Thoracic aorta (tissue), 2 donors: ENCODE data around the gene PPP2R2D. TPM values are rescaled to one million over a fixed set of nuclear protein-coding genes. Genes with fewer than 3 reads are reported as not detected.

ENCODE experiments used
- ATAC-seq: fragments of 150-250 bp; one replicate; pipeline ENCODE4 v1.8.0; 2017; ENCODE audit warnings: low read depth; ENCODE audit not compliant: insufficient number of reproducible peaks, low FRiP score
- DNase-seq: peaks from one replicate; pipeline ENCODE4 v3.0.0-alpha.2; 2020; ENCODE audit warnings: low spot score
- H3K27ac ChIP-seq, 2 donors: fragments of 200-600 bp; sonication (generic); 1 replicate in 1 of 2; 2 replicates in 1 of 2; pipeline ENCODE4 v1.5.1; 2016; ENCODE audit warnings: mild to moderate bottlenecking in 2 of 2, moderate library complexity in 2 of 2
- H3K27me3 ChIP-seq: fragments of 200-600 bp; sonication (generic); replicated peaks from 2 replicates; pipeline ENCODE4 v1.6.0; 2016; ENCODE audit warnings: mild to moderate bottlenecking; ENCODE audit not compliant: insufficient read depth
- H3K36me3 ChIP-seq: fragments of 200-600 bp; sonication (generic); one replicate; pipeline ENCODE4 v1.5.1; 2016
- H3K4me1 ChIP-seq, 2 donors: fragments of 200-600 bp; sonication (generic); 1 replicate in 1 of 2; 2 replicates in 1 of 2; pipeline versions ENCODE4 v1.5.1 to v1.6.0; 2016; ENCODE audit warnings: low read depth in 2 of 2, mild to moderate bottlenecking in 1 of 2; ENCODE audit not compliant: control insufficient read depth in 1 of 2
- H3K4me3 ChIP-seq: fragments of 200-600 bp; sonication (generic); 2 replicates; pipeline ENCODE4 v1.5.1; 2016; ENCODE audit warnings: mild to moderate bottlenecking
- H3K9me3 ChIP-seq: fragments of 200-600 bp; sonication (generic); 2 replicates; pipeline ENCODE4 v1.5.1; 2016
- total RNA-seq, 2 donors: library from RNA; depleted of rRNA; stranded (reverse); fragments of >200 nt; gene quantifications; one replicate each; pipeline versions ENCODE4 v1.1.0 to v1.2.3, GENCODE V29; 2016
- TF ChIP-seq, protein P1 (sequence below): fragments of 200-600 bp; sonication (generic); IDR thresholded peaks from one replicate; pipeline ENCODE4 v1.5.1; 2019; ENCODE audit warnings: antibody characterized with exemption

The PPP2R2D gene
- total RNA-seq, 2 donors from 2014 or later = 23.0 to 34.1 TPM

GRCh38 chr10:131954356-131954965, 53.7 kb downstream of the PPP2R2D start:
- no peak for ATAC-seq
- TF ChIP-seq, protein P1, sequence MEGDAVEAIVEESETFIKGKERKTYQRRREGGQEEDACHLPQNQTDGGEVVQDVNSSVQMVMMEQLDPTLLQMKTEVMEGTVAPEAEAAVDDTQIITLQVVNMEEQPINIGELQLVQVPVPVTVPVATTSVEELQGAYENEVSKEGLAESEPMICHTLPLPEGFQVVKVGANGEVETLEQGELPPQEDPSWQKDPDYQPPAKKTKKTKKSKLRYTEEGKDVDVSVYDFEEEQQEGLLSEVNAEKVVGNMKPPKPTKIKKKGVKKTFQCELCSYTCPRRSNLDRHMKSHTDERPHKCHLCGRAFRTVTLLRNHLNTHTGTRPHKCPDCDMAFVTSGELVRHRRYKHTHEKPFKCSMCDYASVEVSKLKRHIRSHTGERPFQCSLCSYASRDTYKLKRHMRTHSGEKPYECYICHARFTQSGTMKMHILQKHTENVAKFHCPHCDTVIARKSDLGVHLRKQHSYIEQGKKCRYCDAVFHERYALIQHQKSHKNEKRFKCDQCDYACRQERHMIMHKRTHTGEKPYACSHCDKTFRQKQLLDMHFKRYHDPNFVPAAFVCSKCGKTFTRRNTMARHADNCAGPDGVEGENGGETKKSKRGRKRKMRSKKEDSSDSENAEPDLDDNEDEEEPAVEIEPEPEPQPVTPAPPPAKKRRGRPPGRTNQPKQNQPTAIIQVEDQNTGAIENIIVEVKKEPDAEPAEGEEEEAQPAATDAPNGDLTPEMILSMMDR = no peak
- H3K27me3 ChIP-seq = no peaks in the 10 kb centered on the region
- no peak overlapping the region for H3K27ac ChIP-seq
- peaks cover 43% of the 10 kb centered on the region for H3K36me3 ChIP-seq
- no peaks in the 10 kb centered on the region for H3K9me3 ChIP-seq
- no peak for DNase-seq
- no peak overlapping the region for H3K4me3 ChIP-seq
- H3K4me1 ChIP-seq = no peaks in the 10 kb centered on the region

DNA sequence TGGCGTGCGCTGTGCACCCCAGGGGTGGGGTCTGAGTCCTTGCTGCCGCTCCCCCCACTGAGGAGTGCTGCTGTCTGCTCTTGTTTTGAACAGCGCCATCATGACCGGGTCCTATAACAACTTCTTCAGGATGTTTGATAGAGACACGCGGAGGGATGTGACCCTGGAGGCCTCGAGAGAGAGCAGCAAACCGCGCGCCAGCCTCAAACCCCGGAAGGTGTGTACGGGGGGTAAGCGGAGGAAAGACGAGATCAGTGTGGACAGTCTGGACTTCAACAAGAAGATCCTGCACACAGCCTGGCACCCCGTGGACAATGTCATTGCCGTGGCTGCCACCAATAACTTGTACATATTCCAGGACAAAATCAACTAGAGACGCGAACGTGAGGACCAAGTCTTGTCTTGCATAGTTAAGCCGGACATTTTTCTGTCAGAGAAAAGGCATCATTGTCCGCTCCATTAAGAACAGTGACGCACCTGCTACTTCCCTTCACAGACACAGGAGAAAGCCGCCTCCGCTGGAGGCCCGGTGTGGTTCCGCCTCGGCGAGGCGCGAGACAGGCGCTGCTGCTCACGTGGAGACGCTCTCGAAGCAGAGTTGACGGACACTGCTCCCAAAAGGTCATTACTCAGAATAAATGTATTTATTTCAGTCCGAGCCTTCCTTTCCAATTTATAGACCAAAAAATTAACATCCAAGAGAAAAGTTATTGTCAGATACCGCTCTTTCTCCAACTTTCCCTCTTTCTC, 55.0 kb downstream of the PPP2R2D start:
- Histone ChIP-seq H3K4me3 (no peak overlapping the region), H3K27ac (no peak overlapping the region), H3K4me1 (no peaks in the 10 kb centered on the region), H3K9me3 (no peaks in the 10 kb centered on the region), H3K36me3 (peaks cover 43% of the 10 kb centered on the region), H3K27me3 (no peaks in the 10 kb centered on the region)
- ATAC-seq = no peak
- TF ChIP-seq, protein P1 = no peak
- no peak for DNase-seq

DNA sequence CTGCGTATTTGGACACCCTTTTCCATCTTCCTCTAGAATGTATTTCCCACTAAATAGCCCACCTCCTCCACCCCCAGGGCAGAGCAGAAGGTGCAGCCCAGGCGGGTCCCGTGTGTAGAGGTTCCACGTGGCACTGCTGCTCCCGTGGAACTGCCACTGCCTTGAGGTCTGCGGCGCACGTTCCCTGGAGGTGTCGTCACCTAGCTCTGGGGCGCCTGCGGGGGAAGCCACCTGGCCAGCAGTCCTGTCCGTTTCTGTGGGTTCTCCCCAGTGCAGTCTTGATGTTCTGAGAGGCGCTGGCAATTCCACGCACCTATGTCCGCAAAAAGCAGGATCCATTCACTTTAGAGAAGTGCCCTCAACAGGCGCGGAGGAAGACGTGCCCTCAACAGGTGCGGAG, 59.0 kb downstream of the PPP2R2D start:
- ATAC-seq (no peak), DNase-seq (no peak)
- H3K9me3 ChIP-seq = no peaks in the 10 kb centered on the region
- no peak overlapping the region for H3K27ac ChIP-seq
- TF ChIP-seq, protein P1 = no peak
- H3K27me3 ChIP-seq = no peaks in the 10 kb centered on the region
- H3K36me3 ChIP-seq = peaks cover 33% of the 10 kb centered on the region
- no peak overlapping the region for H3K4me3 ChIP-seq
- H3K4me1 ChIP-seq = no peaks in the 10 kb centered on the region

GRCh38 chr10:131960631-131961046, 59.8 kb downstream of the PPP2R2D start:
- H3K4me1 ChIP-seq = no peaks in the 10 kb centered on the region
- TF ChIP-seq, protein P1 = no peak
- peaks cover 26% of the 10 kb centered on the region for H3K36me3 ChIP-seq
- no peak for ATAC-seq
- H3K4me3 ChIP-seq = no peak overlapping the region
- H3K27me3 ChIP-seq = no peaks in the 10 kb centered on the region
- no peak overlapping the region for H3K27ac ChIP-seq
- H3K9me3 ChIP-seq = no peaks in the 10 kb centered on the region
- no peak for DNase-seq

GRCh38 chr10:131961047-131961776, 60.4 kb downstream of the PPP2R2D start:
- Histone ChIP-seq H3K4me3 (no peak overlapping the region), H3K36me3 (peaks cover 20% of the 10 kb centered on the region), H3K27me3 (no peaks in the 10 kb centered on the region), H3K27ac (no peak overlapping the region), H3K9me3 (no peaks in the 10 kb centered on the region), H3K4me1 (no peaks in the 10 kb centered on the region)
- ATAC-seq (no peak), DNase-seq (no peak)
- TF ChIP-seq, protein P1 = no peak
